Measurements from ENCODE around the gene OFD1. TPM values are rescaled to one million over a fixed set of nuclear protein-coding genes. Genes with fewer than 3 reads are reported as not detected.

OFD1 gene
- total and polyA plus RNA-seq, 12 donors = 7.6 to 51.5 (median 9.2) TPM

DNA sequence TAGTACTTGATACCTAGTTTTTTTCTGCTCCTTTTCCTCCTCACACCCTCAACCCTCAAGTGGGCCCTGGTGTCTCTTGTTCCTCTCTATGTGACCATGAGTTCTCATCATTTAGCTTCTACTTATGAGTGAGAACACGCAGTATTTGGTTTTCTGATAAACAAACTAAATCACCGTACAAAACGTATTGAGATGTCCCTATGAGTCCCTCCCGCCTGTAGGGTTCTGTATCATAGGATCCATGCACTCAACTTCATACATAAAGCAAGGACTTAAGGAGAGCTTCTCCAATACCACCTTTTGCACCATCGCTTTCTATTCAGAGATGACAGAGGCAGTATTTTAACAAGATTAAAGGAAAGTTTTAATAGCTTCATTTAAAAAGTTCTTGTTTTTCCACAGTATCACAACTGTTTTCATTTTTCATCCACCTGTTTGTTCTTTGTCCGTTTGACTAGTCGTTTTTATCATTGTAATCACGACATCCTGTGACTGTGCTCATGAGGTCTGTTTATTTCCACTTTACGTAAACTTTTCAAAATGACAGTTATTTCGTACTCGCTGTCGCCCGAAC, 46.1 kb upstream of the OFD1 start:
- peak overlapping the region; percentile 89 to 97 (median 94) for H3K27ac ChIP-seq
- H3K36me3 ChIP-seq = no peaks in the 10 kb centered on the region
- TF ChIP-seq, protein P1, sequence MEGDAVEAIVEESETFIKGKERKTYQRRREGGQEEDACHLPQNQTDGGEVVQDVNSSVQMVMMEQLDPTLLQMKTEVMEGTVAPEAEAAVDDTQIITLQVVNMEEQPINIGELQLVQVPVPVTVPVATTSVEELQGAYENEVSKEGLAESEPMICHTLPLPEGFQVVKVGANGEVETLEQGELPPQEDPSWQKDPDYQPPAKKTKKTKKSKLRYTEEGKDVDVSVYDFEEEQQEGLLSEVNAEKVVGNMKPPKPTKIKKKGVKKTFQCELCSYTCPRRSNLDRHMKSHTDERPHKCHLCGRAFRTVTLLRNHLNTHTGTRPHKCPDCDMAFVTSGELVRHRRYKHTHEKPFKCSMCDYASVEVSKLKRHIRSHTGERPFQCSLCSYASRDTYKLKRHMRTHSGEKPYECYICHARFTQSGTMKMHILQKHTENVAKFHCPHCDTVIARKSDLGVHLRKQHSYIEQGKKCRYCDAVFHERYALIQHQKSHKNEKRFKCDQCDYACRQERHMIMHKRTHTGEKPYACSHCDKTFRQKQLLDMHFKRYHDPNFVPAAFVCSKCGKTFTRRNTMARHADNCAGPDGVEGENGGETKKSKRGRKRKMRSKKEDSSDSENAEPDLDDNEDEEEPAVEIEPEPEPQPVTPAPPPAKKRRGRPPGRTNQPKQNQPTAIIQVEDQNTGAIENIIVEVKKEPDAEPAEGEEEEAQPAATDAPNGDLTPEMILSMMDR (IDR thresholded peaks at IDR 0.05) = no peak
- 10% methylated on average over 13 of the region's 13 CpGs for WGBS, 2 donors
- H3K27me3 ChIP-seq = peaks cover 0 to 50% (median 0%) of the 10 kb centered on the region in 7 donors
- ATAC-seq = no peak
- H3K4me3 ChIP-seq = peak overlapping the region; percentile 58 to 83 (median 72)
- intact Hi-C loops (cut with DNase I) = loop anchor here in 2 of 10 donors (2.0 to 5.0 kb wide), 2 partner anchors 44 to 46 kb away; partner anchors contain the start of genes OFD1 (in 2 of the 2) and TRAPPC2 (in 2 of the 2)
- H3K4me1 ChIP-seq = peaks cover 0 to 40% (median 19%) of the 10 kb centered on the region in 9 donors
- DNase-seq = no peak
- no peaks in the 10 kb centered on the region for H3K9me3 ChIP-seq

GRCh38 chrX:13688958-13689740, 45.4 kb upstream of the OFD1 start, which contains the start of gene RAB9A:
Gene RAB9A, plus strand, starts transcription at chrX:13689128. Its CDS starts 19,619 bp downstream, at chrX:13708747.
- ATAC-seq = peak; percentile 98 to 99 (median 99)
- H3K4me1 ChIP-seq = peaks cover 0 to 47% (median 25%) of the 10 kb centered on the region in 9 donors
- peaks cover 0 to 52% (median 0%) of the 10 kb centered on the region in 7 donors for H3K27me3 ChIP-seq
- peak within 1 kb of the TSS; percentile 58 to 83 (median 72) for H3K4me3 ChIP-seq
- DNase-seq = peak; percentile 85 to 89
- peak within 1 kb of the TSS; percentile 89 to 97 (median 94) for H3K27ac ChIP-seq
- H3K9me3 ChIP-seq = no peaks in the 10 kb centered on the region
- H3K36me3 ChIP-seq = no peaks in the 10 kb centered on the region
- intact Hi-C loops (cut with DNase I) = loop anchor here in 3 of 10 donors (1.0 to 5.0 kb wide), 3 partner anchors 43 to 46 kb away; partner anchors contain the start of genes OFD1 (in 3 of the 3) and TRAPPC2 (in 3 of the 3)
- TF ChIP-seq, protein P1 (IDR thresholded peaks at IDR 0.05) = no peak
- 0 to 1% methylated on average over 43 to 66 of the region's 68 CpGs for WGBS, 2 donors

- H3K9me3 ChIP-seq = no peaks in the 10 kb centered on the region
- 0 to 1% methylated on average over 16 of the region's 16 CpGs for WGBS, 2 donors
- no peaks in the 10 kb centered on the region for H3K36me3 ChIP-seq
- H3K4me1 ChIP-seq = peaks cover 0 to 53% (median 32%) of the 10 kb centered on the region in 9 donors
- H3K4me3 ChIP-seq = peak overlapping the region; percentile 58 to 83 (median 72)
- TF ChIP-seq, protein P1 (IDR thresholded peaks at IDR 0.05) = no peak
- peak overlapping the region; percentile 89 to 97 (median 94) for H3K27ac ChIP-seq
- ATAC-seq = peak in 1 of 8 donors; percentile 38
- intact Hi-C loops (cut with DNase I) = loop anchor here in 4 of 10 donors (1.0 to 5.0 kb wide), 3 partner anchors 43 to 45 kb away; partner anchors contain the start of genes OFD1 (in 4 of the 4) and TRAPPC2 (in 4 of the 4)
- peaks cover 0 to 52% (median 0%) of the 10 kb centered on the region in 7 donors for H3K27me3 ChIP-seq
- no peak for DNase-seq
Measured at GRCh38 chrX:13689741-13690211, 44.8 kb upstream of the OFD1 start.

DNA sequence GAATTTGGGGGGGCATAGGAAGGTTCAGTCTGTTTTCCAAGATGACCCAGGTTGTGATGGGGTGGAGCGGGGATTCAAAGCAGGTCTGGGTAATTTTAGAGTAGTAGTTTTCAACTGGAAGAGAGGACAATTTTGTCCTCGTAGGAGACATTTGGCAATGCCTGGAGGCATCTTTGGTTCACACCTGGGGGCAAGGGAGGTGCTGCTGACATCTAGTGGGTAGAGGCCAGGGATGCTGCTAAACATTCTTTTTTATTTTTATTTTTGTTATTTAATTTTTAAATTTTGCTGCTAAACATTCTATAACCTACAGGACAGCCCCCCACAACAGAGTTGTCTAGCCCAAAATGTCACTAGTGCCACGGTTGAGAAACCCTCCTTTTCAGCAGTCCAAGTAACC, 43.7 kb upstream of the OFD1 start:
- H3K9me3 ChIP-seq = no peaks in the 10 kb centered on the region
- H3K27ac ChIP-seq = peak overlapping the region in 1 of 10 donors; percentile 93
- H3K4me3 ChIP-seq = peak overlapping the region in 7 of 10 donors; percentile 71 to 83 (median 77)
- ATAC-seq (no peak), DNase-seq (no peak)
- TF ChIP-seq, protein P1 (IDR thresholded peaks at IDR 0.05) = no peak
- no peaks in the 10 kb centered on the region for H3K36me3 ChIP-seq
- H3K4me1 ChIP-seq = peaks cover 0 to 57% (median 41%) of the 10 kb centered on the region in 9 donors
- peaks cover 0 to 52% (median 0%) of the 10 kb centered on the region in 7 donors for H3K27me3 ChIP-seq
- 72 to 77% methylated on average over 3 of the region's 3 CpGs for WGBS, 2 donors
- intact Hi-C loops (cut with DNase I) = loop anchor here in 1 of 10 donors (5.0 kb wide), 1 partner anchor 41 kb away; the partner anchor contains the start of genes OFD1 and TRAPPC2
